Esophagus squamous epithelium (tissue), 5 donors: Measurements from ENCODE around the gene PTPRN2. TPM values are rescaled to one million over a fixed set of nuclear protein-coding genes. Genes with fewer than 3 reads are reported as not detected.

Source experiments
- DNase-seq: peaks from one replicate; lab custom pipeline; 2025; lab: John Stamatoyannopoulos, UW
- H3K27ac ChIP-seq, 4 donors: fragments of 200-600 bp; sonication (generic); one replicate each; pipeline ENCODE4 v1.5.1; 2016 to 2019; ENCODE audit warnings: mild to moderate bottlenecking in 1 of 4
- H3K27me3 ChIP-seq, 4 donors: fragments of 200-600 bp; sonication (generic); 1 replicate in 3 of 4; 2 replicates in 1 of 4; pipeline versions ENCODE4 v1.5.1 to v1.6.0; 2017 to 2021; ENCODE audit warnings: antibody characterized with exemption in 1 of 4
- H3K36me3 ChIP-seq, 3 donors: fragments of 200-600 bp; sonication (generic); one replicate each; pipeline ENCODE4 v1.5.1; 2016 to 2019
- H3K4me1 ChIP-seq, 3 donors: fragments of 200-600 bp; sonication (generic); one replicate each; pipeline ENCODE4 v1.5.1; 2017 to 2019
- H3K4me3 ChIP-seq, 4 donors: fragments of 200-600 bp; sonication (generic); 1 replicate in 3 of 4; 2 replicates in 1 of 4; pipeline ENCODE4 v1.5.1; 2016 to 2019; ENCODE audit warnings: mild to moderate bottlenecking in 2 of 4, moderate library complexity in 1 of 4
- H3K9me3 ChIP-seq, 3 donors: fragments of 200-600 bp; sonication (generic); one replicate each; pipeline ENCODE4 v1.5.1; 2016 to 2019
- CTCF ChIP-seq, 6 experiments: fragments of 450-650 bp in 4 of 6; fragments of 200-600 bp in 2 of 6; sonication (generic) in 2 of 6; IDR thresholded peaks; one replicate each; pipeline ENCODE4 v1.5.1; 2016 to 2019; ENCODE audit warnings: antibody characterized with exemption in 6 of 6, mild to moderate bottlenecking in 4 of 6, moderate library complexity in 4 of 6
- POLR2A ChIP-seq, 4 donors: fragments of 450-650 bp; IDR thresholded peaks; one replicate each; pipeline ENCODE4 v1.6.1; 2017; ENCODE audit warnings: antibody characterized with exemption in 4 of 4, mild to moderate bottlenecking in 4 of 4, moderate library complexity in 3 of 4
- WGBS, 2 donors: methylation state at CpG; one replicate each; pipeline ENCODE4 v1.1.5; 2018; 5-methylcytosine and 5-hydroxymethylcytosine counted together
- intact Hi-C: fragments of 100-400 bp; cut with DNase I; formaldehyde crosslinking; loops from one replicate; pipeline ENCODE4 v1.15.0; 2022
- total RNA-seq, 4 donors: library from RNA; depleted of rRNA; stranded (reverse); fragments of >200 nt; gene quantifications; one replicate each; pipeline ENCODE4 v1.1.0, GENCODE V29; 2016
- donor health status: DM: yes; HTN: yes; CAD: no.

Gene PTPRN2
- total RNA-seq, 4 donors from 2014 or later, result 0.38 to 2.7 (median 1.0) TPM

DNA sequence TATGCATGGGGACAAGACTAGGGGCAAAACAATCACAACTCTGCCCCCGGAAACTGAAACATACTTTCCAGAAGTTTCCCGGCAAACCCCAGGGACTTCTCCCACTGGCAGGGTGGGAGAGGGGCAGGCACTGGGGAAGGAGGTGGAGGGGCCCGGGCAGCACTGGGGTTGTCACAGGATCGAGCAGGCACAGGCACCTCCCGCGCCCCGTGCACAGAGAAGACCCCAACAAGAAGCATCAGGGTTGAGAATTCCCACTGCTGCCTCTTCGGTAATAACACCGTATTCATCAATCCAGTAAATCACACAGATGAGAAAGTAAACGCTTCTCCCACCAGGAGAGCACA is 490.5 kb downstream of the PTPRN2 start:
- no peak for TF ChIP-seq CTCF (IDR thresholded peaks at IDR 0.05)
- TF ChIP-seq POLR2A (IDR thresholded peaks at IDR 0.05), result no peak
- DNase-seq, result no peak
- 62 to 76% methylated on average over 7 to 9 of the region's 10 CpGs for WGBS, 2 donors
- Histone ChIP-seq H3K36me3 (no peaks in the 10 kb centered on the region), H3K4me3 (no peak overlapping the region), H3K27ac (no peak overlapping the region), H3K27me3 (no peaks in the 10 kb centered on the region), H3K9me3 (no peaks in the 10 kb centered on the region), H3K4me1 (peaks cover 0 to 5% (median 0%) of the 10 kb centered on the region in 3 donors)
- intact Hi-C loops, result no loop called here

- no peaks in the 10 kb centered on the region for H3K27me3 ChIP-seq
- no peak overlapping the region for H3K27ac ChIP-seq
- no peak for TF ChIP-seq CTCF (IDR thresholded peaks at IDR 0.05)
- no peak for DNase-seq
- intact Hi-C loops, result no loop called here
- no peaks in the 10 kb centered on the region for H3K9me3 ChIP-seq
- H3K4me3 ChIP-seq, result no peak overlapping the region
- H3K4me1 ChIP-seq, result peaks cover 0 to 5% (median 0%) of the 10 kb centered on the region in 3 donors
- H3K36me3 ChIP-seq, result no peaks in the 10 kb centered on the region
- WGBS, 2 donors, result 74 to 76% methylated on average over 6 to 8 of the region's 8 CpGs
Observed at GRCh38 chr7:158096582-158096981, 491.0 kb downstream of the PTPRN2 start.

- Histone ChIP-seq H3K9me3 (no peaks in the 10 kb centered on the region), H3K27ac (no peak overlapping the region), H3K36me3 (no peaks in the 10 kb centered on the region), H3K4me1 (peaks cover 0 to 5% (median 0%) of the 10 kb centered on the region in 3 donors), H3K4me3 (no peak overlapping the region), H3K27me3 (no peaks in the 10 kb centered on the region)
- WGBS, 2 donors, result 46 to 61% methylated on average over 11 to 12 of the region's 12 CpGs
- intact Hi-C loops, result no loop called here
- TF ChIP-seq POLR2A (IDR thresholded peaks at IDR 0.05) (no peak), CTCF (IDR thresholded peaks at IDR 0.05) (no peak)
- no peak for DNase-seq
Observed at GRCh38 chr7:158094671-158095226, 492.9 kb downstream of the PTPRN2 start.

GRCh38 chr7:158094046-158094445 is 493.6 kb downstream of the PTPRN2 start:
- no peak overlapping the region for H3K27ac ChIP-seq
- peaks cover 0 to 5% (median 0%) of the 10 kb centered on the region in 3 donors for H3K4me1 ChIP-seq
- no peak overlapping the region for H3K4me3 ChIP-seq
- no peak for TF ChIP-seq CTCF (IDR thresholded peaks at IDR 0.05)
- no peak for TF ChIP-seq POLR2A (IDR thresholded peaks at IDR 0.05)
- 84 to 87% methylated on average over 10 of the region's 10 CpGs for WGBS, 2 donors
- DNase-seq, result no peak
- no peaks in the 10 kb centered on the region for H3K36me3 ChIP-seq
- intact Hi-C loops, result no loop called here
- no peaks in the 10 kb centered on the region for H3K27me3 ChIP-seq
- no peaks in the 10 kb centered on the region for H3K9me3 ChIP-seq

DNA sequence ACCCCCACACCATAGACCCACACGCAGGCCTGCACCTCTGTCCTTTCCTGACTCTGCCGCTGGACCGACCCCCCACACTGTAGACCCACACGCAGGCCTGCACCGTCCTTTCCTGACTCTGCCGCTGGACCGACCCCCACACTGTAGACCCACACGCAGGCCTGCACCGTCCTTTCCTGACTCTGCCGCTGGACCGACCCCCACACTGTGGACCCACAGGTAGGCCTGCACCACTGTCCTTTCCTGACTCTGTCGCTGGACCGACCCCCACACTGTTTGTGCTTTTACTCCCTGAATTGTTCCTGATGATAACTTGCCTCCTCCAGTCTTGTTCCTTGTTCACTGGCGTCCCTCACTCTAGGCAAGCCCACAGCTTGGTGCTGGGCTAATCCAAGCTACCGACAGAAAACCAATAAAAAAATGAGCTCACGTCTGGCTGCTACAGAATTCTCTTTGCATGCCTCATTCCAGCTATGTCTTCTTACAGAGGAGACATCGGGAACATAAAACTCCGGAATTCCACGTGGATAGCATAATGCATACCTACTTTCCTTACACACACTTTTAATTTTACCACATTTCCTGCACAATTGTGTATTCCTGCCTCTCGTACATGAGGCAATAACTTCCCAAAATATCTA is 494.3 kb downstream of the PTPRN2 start:
- intact Hi-C loops, result no loop called here

More for the DNA sequence above, 494.3 kb downstream of the PTPRN2 start:
- Histone ChIP-seq H3K4me1 (peaks cover 0 to 5% (median 0%) of the 10 kb centered on the region in 3 donors), H3K27me3 (no peaks in the 10 kb centered on the region), H3K9me3 (no peaks in the 10 kb centered on the region), H3K36me3 (no peaks in the 10 kb centered on the region), H3K27ac (no peak overlapping the region), H3K4me3 (no peak overlapping the region)
- TF ChIP-seq CTCF (IDR thresholded peaks at IDR 0.05), result no peak
- TF ChIP-seq POLR2A (IDR thresholded peaks at IDR 0.05), result no peak
- DNase-seq, result no peak
- 89% methylated on average over 19 to 20 of the region's 20 CpGs for WGBS, 2 donors
